NCI-H1092 treated with DMSO at 0.1 percent for 48 hours (cell line): ENCODE measurements around the gene TMEM131L.
"Not testable (repeated sequence)": the region's sequence is repeated elsewhere in the genome, so short reads cannot be mapped to it uniquely, and the experiment has no call there.

Source experiments
- DNase-seq: peaks from one replicate; lab custom pipeline; 2025; lab: John Stamatoyannopoulos, UW

TMEM131L gene

GRCh38 chr4:153543351-153543750 lies 77.2 kb downstream of the TMEM131L start:
- no peak for DNase-seq

GRCh38 chr4:153545822-153546221 lies 79.7 kb downstream of the TMEM131L start:
- no peak for DNase-seq

GRCh38 chr4:153546280-153546679 lies 80.1 kb downstream of the TMEM131L start:
- no peak for DNase-seq

- DNase-seq: no peak
Measured at GRCh38 chr4:153547520-153547919, 81.4 kb downstream of the TMEM131L start.

- not testable (repeated sequence) for DNase-seq
Measured at GRCh38 chr4:153548907-153549306, 82.7 kb downstream of the TMEM131L start.

GRCh38 chr4:153549405-153549804 lies 83.2 kb downstream of the TMEM131L start:
- no peak for DNase-seq

GRCh38 chr4:153553155-153553818 lies 87.1 kb downstream of the TMEM131L start:
- no peak for DNase-seq

GRCh38 chr4:153553819-153554170 lies 87.6 kb downstream of the TMEM131L start:
- no peak for DNase-seq

- DNase-seq: no peak
Measured at GRCh38 chr4:153555730-153556434, 89.7 kb downstream of the TMEM131L start.

- DNase-seq: no peak
Measured at GRCh38 chr4:153556435-153556815, 90.3 kb downstream of the TMEM131L start.

- no peak for DNase-seq
Measured at GRCh38 chr4:153560908-153561307, 94.7 kb downstream of the TMEM131L start.

GRCh38 chr4:153564630-153565525 lies 98.7 kb downstream of the TMEM131L start:
- no peak for DNase-seq

- no peak for DNase-seq
Measured at GRCh38 chr4:153566631-153567150, 100.5 kb downstream of the TMEM131L start.

GRCh38 chr4:153567660-153568059 lies 101.5 kb downstream of the TMEM131L start:
- DNase-seq: not testable (repeated sequence)

GRCh38 chr4:153570228-153570973 lies 104.2 kb downstream of the TMEM131L start:
- no peak for DNase-seq

- DNase-seq: no peak
Measured at GRCh38 chr4:153571006-153571545, 104.9 kb downstream of the TMEM131L start.

GRCh38 chr4:153572609-153573008 lies 106.4 kb downstream of the TMEM131L start:
- DNase-seq: no peak

- no peak for DNase-seq
Measured at GRCh38 chr4:153573221-153573620, 107.1 kb downstream of the TMEM131L start.

- peak; percentile 36 for DNase-seq
Measured at GRCh38 chr4:153573881-153574802, 108.0 kb downstream of the TMEM131L start.

GRCh38 chr4:153576443-153576774 lies 110.2 kb downstream of the TMEM131L start:
- no peak for DNase-seq
